AG04449 (cell line): ENCODE data around the gene ARHGAP22.

Source experiments
- CTCF ChIA-PET: fragments of 350-600 bp; formaldehyde crosslinking; extraction: SDS; loops from one replicate; lab custom pipeline; 2021; ENCODE audit warnings: antibody characterized with exemption; lab: Yijun Ruan, JAX
- POLR2A ChIA-PET: fragments of 400-600, 350-600 bp; formaldehyde crosslinking; extraction: SDS; loops from one replicate; lab custom pipeline; 2020; ENCODE audit warnings: antibody characterized with exemption, inconsistent platforms; lab: Yijun Ruan, JAX
- DNase-seq: peaks from one replicate; pipeline ENCODE4 v3.0.0-alpha.2; 2010; ENCODE audit warnings: low read depth, low spot score
- H3K4me3 ChIP-seq: 2 replicates; pipeline ENCODE4 v1.5.1; 2011; ENCODE audit warnings: low read depth, mild to moderate bottlenecking, control low read depth, low read length
- CTCF ChIP-seq: IDR thresholded peaks from one replicate; pipeline ENCODE4 v1.5.1; 2011; ENCODE audit warnings: mild to moderate bottlenecking, moderate library complexity, low read length, control low read depth, inconsistent platforms; ENCODE audit not compliant: insufficient read depth; ENCODE audit errors: missing control alignments

Gene ARHGAP22

GRCh38 chr10:48609899-48610584 is 5.2 kb upstream of the ARHGAP22 start:
- H3K4me3 ChIP-seq, result no peak overlapping the region

GRCh38 chr10:48609441-48609840 is 4.6 kb upstream of the ARHGAP22 start:
- ChIA-PET POLR2A (no interaction called here), CTCF (interaction anchor here (1.4 to 8.7 kb wide), 13 partner anchors 7 to 192 kb away, joined by 3 to 124 read pairs (median 14); no protein-coding TSS in a partner anchor)
- TF ChIP-seq CTCF, result no peak
- DNase-seq, result no peak
- no peak overlapping the region for H3K4me3 ChIP-seq

More at GRCh38 chr10:48609899-48610584, 5.2 kb upstream of the ARHGAP22 start:
- DNase-seq, result no peak
- no peak for TF ChIP-seq CTCF
- CTCF ChIA-PET, result interaction anchor here (1.4 to 8.7 kb wide), 6 partner anchors 12 to 192 kb away, joined by 3 to 124 read pairs (median 12); no protein-coding TSS in a partner anchor
- POLR2A ChIA-PET, result no interaction called here

- CTCF ChIA-PET, result interaction anchor here (1.1 to 8.7 kb wide), 17 partner anchors 7 to 191 kb away, joined by 3 to 124 read pairs (median 11); no protein-coding TSS in a partner anchor
- H3K4me3 ChIP-seq, result no peak overlapping the region
- POLR2A ChIA-PET, result no interaction called here
- no peak for TF ChIP-seq CTCF
- DNase-seq, result no peak
Measured at GRCh38 chr10:48608976-48609375, 4.1 kb upstream of the ARHGAP22 start.

GRCh38 chr10:48608279-48608681 is 3.4 kb upstream of the ARHGAP22 start:
- POLR2A ChIA-PET, result interaction anchor here (4.2 kb wide), 1 partner anchor 19 kb away, joined by 35 read pairs; no protein-coding TSS in a partner anchor
- peak; percentile 77 for TF ChIP-seq CTCF
- DNase-seq, result no peak
- CTCF ChIA-PET, result interaction anchor here (0.5 to 8.7 kb wide), 31 partner anchors 8 to 279 kb away, joined by 3 to 124 read pairs (median 7); no protein-coding TSS in a partner anchor
- no peak overlapping the region for H3K4me3 ChIP-seq

GRCh38 chr10:48607356-48608278 is 2.7 kb upstream of the ARHGAP22 start:
- TF ChIP-seq CTCF, result no peak

More at GRCh38 chr10:48607356-48608278, 2.7 kb upstream of the ARHGAP22 start:
- CTCF ChIA-PET, result interaction anchor here (0.9 to 8.7 kb wide), 34 partner anchors 8 to 254 kb away, joined by 3 to 124 read pairs (median 6); no protein-coding TSS in a partner anchor
- no peak overlapping the region for H3K4me3 ChIP-seq
- no peak for DNase-seq
- POLR2A ChIA-PET, result interaction anchor here (1.0 to 4.2 kb wide), 5 partner anchors 13 to 49 kb away, joined by 3 to 35 read pairs (median 4); no protein-coding TSS in a partner anchor
